H1 (cell line): ENCODE results near the gene KLHL7. TPM values are rescaled to one million over a fixed set of nuclear protein-coding genes. Genes with fewer than 3 reads are reported as not detected.

ENCODE experiments used
- CTCF ChIA-PET: fragments of 300-600 bp; sonication (Branson Sonifier 250); formaldehyde crosslinking; loops from one replicate; lab custom pipeline; 2021; ENCODE audit not compliant: partially characterized antibody; lab: Charles Lee
- POLR2A ChIA-PET: fragments of 300-600 bp; sonication (Branson Sonifier 250); formaldehyde crosslinking; loops from one replicate; lab custom pipeline; 2021; ENCODE audit warnings: inconsistent platforms; ENCODE audit not compliant: partially characterized antibody; lab: Charles Lee
- DNase-seq, 2 experiments: peaks; one replicate each; pipeline versions ENCODE4 v3.0.0 to v3.0.0-alpha.2; 2010 to 2022; ENCODE audit warnings: low spot score in 2 of 2, low read depth in 1 of 2, mixed read lengths in 1 of 2
- FAIRE-seq: peaks from 2 replicates; lab custom pipeline; 2011; peaks lifted over from hg19 to GRCh38; lab: Jason Lieb, UNC
- H2AFZ ChIP-seq: 2 replicates; pipeline ENCODE4 v1.8.1; 2012; ENCODE audit warnings: low read length, inconsistent platforms
- H2AK5ac ChIP-seq: 2 replicates; pipeline ENCODE4 v1.6.1; 2013; ENCODE audit warnings: low read depth, low read length
- H2BK120ac ChIP-seq: replicated peaks from 2 replicates; pipeline ENCODE3; 2013; ENCODE audit warnings: low read depth, low read length, inconsistent platforms
- H2BK12ac ChIP-seq: 2 replicates; pipeline ENCODE4 v1.6.1; 2013; ENCODE audit warnings: low read depth, low read length
- H2BK15ac ChIP-seq: 2 replicates; pipeline ENCODE4 v1.6.1; 2013; ENCODE audit warnings: low read length
- H2BK20ac ChIP-seq: 2 replicates; pipeline ENCODE4 v1.6.1; 2013; ENCODE audit warnings: low read length
- H2BK5ac ChIP-seq: 2 replicates; pipeline ENCODE4 v1.6.1; 2013; ENCODE audit warnings: low read depth, low read length
- H3K14ac ChIP-seq: 2 replicates; pipeline ENCODE4 v1.6.1; 2013; ENCODE audit warnings: inconsistent platforms; ENCODE audit not compliant: insufficient read length
- H3K18ac ChIP-seq: 2 replicates; pipeline ENCODE4 v1.6.1; 2013; ENCODE audit warnings: low read length; ENCODE audit errors: extremely low read depth
- H3K23ac ChIP-seq: 2 replicates; pipeline ENCODE4 v1.6.1; 2013; ENCODE audit warnings: inconsistent platforms; ENCODE audit not compliant: insufficient read length
- H3K23me2 ChIP-seq: 2 replicates; pipeline ENCODE4 v1.6.1; 2013; ENCODE audit warnings: low read depth, low read length
- H3K27ac ChIP-seq: 2 replicates; pipeline ENCODE4 v1.6.1; 2011; ENCODE audit warnings: low read depth, low read length, inconsistent platforms
- H3K27me3 ChIP-seq, 4 experiments: replicated peaks in 1 of 4; 1 replicate in 1 of 4; 2 replicates in 3 of 4; pipeline versions ENCODE4 v1.6.1 to v1.8.1; 2011 to 2013; ENCODE audit warnings: low read length in 3 of 4, mild to moderate bottlenecking in 3 of 4, inconsistent platforms in 2 of 4, mixed read lengths in 2 of 4, moderate library complexity in 1 of 4; ENCODE audit not compliant: control insufficient read depth in 3 of 4, insufficient read depth in 3 of 4; ENCODE audit errors: extremely low read depth in 1 of 4
- H3K36me3 ChIP-seq, 4 experiments: 2 replicates each; pipeline versions ENCODE4 v1.6.1 to v1.8.1; 2011 to 2013; ENCODE audit warnings: mild to moderate bottlenecking in 4 of 4, low read length in 3 of 4, moderate library complexity in 2 of 4, control low read depth in 1 of 4, inconsistent platforms in 1 of 4; ENCODE audit not compliant: insufficient read depth in 4 of 4, control insufficient read depth in 2 of 4
- H3K4ac ChIP-seq: replicated peaks from 2 replicates; pipeline ENCODE3; 2013; ENCODE audit warnings: low read length, low read depth, mixed read lengths, inconsistent platforms; ENCODE audit not compliant: insufficient read length
- H3K4me1 ChIP-seq, 4 experiments: replicated peaks in 1 of 4; 1 replicate in 1 of 4; 2 replicates in 3 of 4; pipeline versions ENCODE4 v1.6.1 to v1.8.1; 2011 to 2013; ENCODE audit warnings: low read length in 3 of 4, inconsistent platforms in 2 of 4, mixed read lengths in 1 of 4; ENCODE audit not compliant: insufficient read depth in 4 of 4, control insufficient read depth in 3 of 4
- H3K4me2 ChIP-seq, 2 experiments: 2 replicates each; pipeline versions ENCODE4 v1.6.1 to v1.8.1; 2011 to 2013; ENCODE audit warnings: low read depth in 2 of 2, low read length in 2 of 2, control low read depth in 1 of 2, inconsistent platforms in 1 of 2, mild to moderate bottlenecking in 1 of 2; ENCODE audit not compliant: insufficient read depth in 1 of 2
- H3K4me3 ChIP-seq, 4 experiments: fragments of 200-600, 300-600 bp in 1 of 4; sonication (generic), shearing (Covaris generic), sonication (Bioruptor Twin) in 1 of 4; 2 replicates each; pipeline versions ENCODE4 v1.5.1 to v1.8.1; 2011 to 2016; ENCODE audit warnings: low read length in 4 of 4, low read depth in 3 of 4, control low read depth in 2 of 4, inconsistent platforms in 2 of 4, mild to moderate bottlenecking in 2 of 4, mixed read lengths in 1 of 4, moderate library complexity in 1 of 4; ENCODE audit not compliant: insufficient read depth in 2 of 4; ENCODE audit errors: extremely low read depth in 1 of 4
- H3K56ac ChIP-seq: replicated peaks from 2 replicates; pipeline ENCODE3; 2013; ENCODE audit warnings: low read depth, mild to moderate bottlenecking, mixed read lengths, low read length, inconsistent platforms; ENCODE audit not compliant: insufficient read length
- H3K79me1 ChIP-seq: 2 replicates; pipeline ENCODE4 v1.6.1; 2013; ENCODE audit warnings: low read depth, low read length, control low read depth
- H3K79me2 ChIP-seq, 2 experiments: 2 replicates each; pipeline versions ENCODE4 v1.6.1 to v1.8.1; 2012 to 2013; ENCODE audit warnings: low read length in 2 of 2, mild to moderate bottlenecking in 2 of 2, inconsistent platforms in 1 of 2; ENCODE audit not compliant: insufficient read depth in 2 of 2, control insufficient read depth in 1 of 2
- H3K9ac ChIP-seq, 4 experiments: replicated peaks in 1 of 4; 1 replicate in 1 of 4; 2 replicates in 3 of 4; pipeline versions ENCODE4 v1.6.1 to v1.8.1; 2011 to 2013; ENCODE audit warnings: low read depth in 3 of 4, low read length in 3 of 4, control low read depth in 2 of 4, mild to moderate bottlenecking in 2 of 4, moderate library complexity in 2 of 4, inconsistent platforms in 1 of 4; ENCODE audit errors: extremely low read depth in 1 of 4
- H3K9me3 ChIP-seq, 2 experiments: 2 replicates each; pipeline versions ENCODE4 v1.6.1 to v1.8.1; 2012 to 2013; ENCODE audit warnings: mild to moderate bottlenecking in 2 of 2, moderate library complexity in 2 of 2, control low read depth in 1 of 2, inconsistent platforms in 1 of 2, low read depth in 1 of 2, low read length in 1 of 2, mixed read lengths in 1 of 2; ENCODE audit not compliant: insufficient read depth in 2 of 2
- H4K20me1 ChIP-seq, 2 experiments: replicated peaks in 1 of 2; 2 replicates each; pipeline versions ENCODE3 to v1.8.1; 2011 to 2013; ENCODE audit warnings: inconsistent platforms in 2 of 2, low read length in 2 of 2, mild to moderate bottlenecking in 1 of 2; ENCODE audit not compliant: insufficient read depth in 2 of 2, control insufficient read depth in 1 of 2
- H4K5ac ChIP-seq: 2 replicates; pipeline ENCODE4 v1.6.1; 2013; ENCODE audit warnings: low read length, low read depth, mixed read lengths, inconsistent platforms; ENCODE audit not compliant: insufficient read length
- H4K8ac ChIP-seq: 2 replicates; pipeline ENCODE4 v1.8.0; 2013; ENCODE audit warnings: mild to moderate bottlenecking, moderate library complexity, low read length, inconsistent platforms; ENCODE audit not compliant: insufficient read depth; ENCODE audit errors: extremely low read depth
- H4K91ac ChIP-seq: replicated peaks from 2 replicates; pipeline ENCODE3; 2013; ENCODE audit warnings: low read length, mixed read lengths, inconsistent platforms; ENCODE audit not compliant: insufficient read length
- ATF3 ChIP-seq: IDR thresholded peaks from 2 replicates; pipeline ENCODE4 v1.6.1; 2011; ENCODE audit warnings: low read depth, mild to moderate bottlenecking, low read length; ENCODE audit not compliant: insufficient read depth
- CHD1 ChIP-seq: IDR thresholded peaks from 2 replicates; pipeline ENCODE4 v1.6.1; 2012; ENCODE audit warnings: low read depth, low read length, improper control_type of control experiment
- GABPA ChIP-seq: IDR thresholded peaks from 2 replicates; pipeline ENCODE4 v1.6.1; 2011; ENCODE audit warnings: mild to moderate bottlenecking, low read length, moderate library complexity, borderline replicate concordance; ENCODE audit not compliant: insufficient read depth
- RXRA ChIP-seq: IDR thresholded peaks from 2 replicates; pipeline ENCODE4 v1.6.1; 2011; ENCODE audit warnings: low read depth, mild to moderate bottlenecking, low read length, moderate library complexity; ENCODE audit not compliant: insufficient read depth
- SAP30 ChIP-seq: fragments of 300-600 bp; sonication (generic); IDR thresholded peaks from 2 replicates; pipeline ENCODE4 v1.7.1; 2012; ENCODE audit warnings: low read length, moderate library complexity, mild to moderate bottlenecking, inconsistent platforms; ENCODE audit not compliant: insufficient read depth, insufficient replicate concordance
- SRF ChIP-seq: IDR thresholded peaks from 2 replicates; pipeline ENCODE4 v1.6.1; 2011; ENCODE audit warnings: mild to moderate bottlenecking, low read depth, low read length, moderate library complexity
- SUZ12 ChIP-seq: fragments of 200-600 bp; sonication (generic); IDR thresholded peaks from 2 replicates; pipeline ENCODE4 v1.6.1; 2012; ENCODE audit warnings: mild to moderate bottlenecking, inconsistent platforms, low read length, moderate library complexity, mixed read lengths
- TCF12 ChIP-seq: IDR thresholded peaks from 2 replicates; pipeline ENCODE4 v1.6.1; 2011; ENCODE audit warnings: low read depth, mild to moderate bottlenecking, low read length
- USF2 ChIP-seq: IDR thresholded peaks from 2 replicates; pipeline ENCODE4 v1.6.1; 2011; ENCODE audit warnings: low read length, improper control_type of control experiment
- ZNF274 ChIP-seq: IDR thresholded peaks from 2 replicates; pipeline ENCODE4 v1.7.0; 2012; ENCODE audit warnings: low read length, borderline replicate concordance; ENCODE audit errors: extremely low read depth
- WGBS, 2 experiments: shearing (Covaris generic) in 1 of 2; methylation state at CpG; one replicate each; pipeline versions ENCODE4 v1.1.6 to v1.1.7; 2013 to 2015; ENCODE audit warnings: low lambda C conversion rate in 2 of 2, mixed read lengths in 2 of 2, inconsistent platforms in 1 of 2, low coverage in 1 of 2, missing lambda C conversion rate in 1 of 2; ENCODE audit not compliant: insufficient replicate concordance in 2 of 2, insufficient coverage in 1 of 2, insufficient read length in 1 of 2; ENCODE audit errors: extremely low coverage in 1 of 2, missing lambda C conversion rate in 1 of 2; 5-methylcytosine and 5-hydroxymethylcytosine counted together
- polyA plus RNA-seq, 7 experiments: library from polyadenylated mRNA; depleted of rRNA in 3 of 7; stranded (reverse) in 5 of 7; unstranded in 2 of 7; fragments of >200 nt in 5 of 7; fragments of 200-250 nt in 2 of 7; gene quantifications; 1 replicate in 5 of 7; 2 replicates in 1 of 7; 4 replicates in 1 of 7; pipeline versions ENCODE4 v1.2.1 to v1.2.3, GENCODE V29; 2011 to 2013; ENCODE audit warnings: missing spikeins in 2 of 7, mixed read lengths in 2 of 7
- total RNA-seq: library from RNA; stranded (reverse); fragmentation: NEBNext Ultra II Directional; extraction: Animal tissue kit (Norgen Biotek cat#: 25700); gene quantifications from 2 replicates; pipeline ENCODE4 v1.2.1, GENCODE V29; 2021

Gene KLHL7
- total and polyA plus RNA-seq, 2 of the 8 experiments (the other 6 are each of a cell fraction or from before 2014, with no cell fraction given), result 65.3 to 115 TPM

GRCh38 chr7:23123465-23123864 lies 17.9 kb downstream of the KLHL7 start:
- no peak overlapping the region for H3K27ac ChIP-seq
- no peaks in the 10 kb centered on the region for H3K79me1 ChIP-seq
- no peak overlapping the region for H2AK5ac ChIP-seq
- H3K18ac ChIP-seq, result no peak overlapping the region
- DNase-seq, result no peak
- no peaks in the 10 kb centered on the region for H3K9me3 ChIP-seq
- no peak overlapping the region for H3K9ac ChIP-seq
- H3K4ac ChIP-seq, result no peak overlapping the region
- H4K20me1 ChIP-seq, result no peaks in the 10 kb centered on the region
- no peak overlapping the region for H2BK120ac ChIP-seq
- H3K56ac ChIP-seq, result no peak overlapping the region
- no peak overlapping the region for H2AFZ ChIP-seq
- H3K79me2 ChIP-seq, result peaks cover 4 to 54% of the 10 kb centered on the region in 2 experiments; a peak in 3 of 4 replicates
- H2BK20ac ChIP-seq, result no peak overlapping the region
- H3K27me3 ChIP-seq, result no peaks in the 10 kb centered on the region
- H3K4me1 ChIP-seq, result peaks cover 0 to 1% (median under 1%) of the 10 kb centered on the region in 4 experiments; a peak in 2 of 7 replicates
- no peak overlapping the region for H3K4me2 ChIP-seq
- no peak overlapping the region for H3K23ac ChIP-seq
- ChIA-PET POLR2A (interaction anchor here (1.0 to 1.3 kb wide), 6 partner anchors 8 to 18 kb away, joined by 3 to 8 read pairs (median 4); partner anchors contain the start of gene KLHL7), CTCF (interaction anchor here (0.6 to 3.3 kb wide), 4 partner anchors 10 to 1255 kb away, joined by 3 to 9 read pairs (median 4); no protein-coding TSS in a partner anchor)
- no peak overlapping the region for H4K91ac ChIP-seq
- no peak overlapping the region for H2BK5ac ChIP-seq
- H4K5ac ChIP-seq, result no peak overlapping the region
- no peak overlapping the region for H3K4me3 ChIP-seq
- no peak overlapping the region for H2BK12ac ChIP-seq
- peaks cover 2 to 36% (median 21%) of the 10 kb centered on the region in 4 experiments; a peak in 6 of 8 replicates for H3K36me3 ChIP-seq
- H2BK15ac ChIP-seq, result no peak overlapping the region
- no peaks in the 10 kb centered on the region for H3K23me2 ChIP-seq
- H3K14ac ChIP-seq, result no peak overlapping the region
- no peak for FAIRE-seq
- 83% methylated on average over 5 of the region's 5 CpGs; no CpG with 5 or more reads in 1 of the 2 experiments for WGBS, 2 experiments
- H4K8ac ChIP-seq, result no peak overlapping the region
- TF ChIP-seq RXRA (no peak), USF2 (no peak), TCF12 (no peak), GABPA (no peak), SRF (no peak), SAP30 (no peak), SUZ12 (no peak), ATF3 (no peak), ZNF274 (no peak), CHD1 (no peak)
